Measurements from ENCODE around the gene CFAP69. TPM values are rescaled to one million over a fixed set of nuclear protein-coding genes. Genes with fewer than 3 reads are reported as not detected.
"Not testable (repeated sequence)": the region's sequence is repeated elsewhere in the genome, so short reads cannot be mapped to it uniquely, and the experiment has no call there.

CFAP69 gene
- total RNA-seq, 1 donor from 2014 or later = 0.34 TPM

- no peak for DNase-seq (ENCODE audit: low spot score)
- Mint-ChIP-seq H3K4me1 (ENCODE audit: low read depth) (no peaks in the 10 kb centered on the region), H3K9me3 (no peaks in the 10 kb centered on the region), H3K4me3 (ENCODE audit: low read depth) (no peak overlapping the region), H3K36me3 (ENCODE audit: low read depth) (no peaks in the 10 kb centered on the region), H3K27ac (no peak overlapping the region), H3K27me3 (ENCODE audit: low read depth) (peaks cover 19% of the 10 kb centered on the region)
- intact Hi-C loops (cut with micrococcal nuclease) = no loop called here
These were observed 64.9 kb downstream of the CFAP69 start for GRCh38 chr7:90309872-90310271.

DNA sequence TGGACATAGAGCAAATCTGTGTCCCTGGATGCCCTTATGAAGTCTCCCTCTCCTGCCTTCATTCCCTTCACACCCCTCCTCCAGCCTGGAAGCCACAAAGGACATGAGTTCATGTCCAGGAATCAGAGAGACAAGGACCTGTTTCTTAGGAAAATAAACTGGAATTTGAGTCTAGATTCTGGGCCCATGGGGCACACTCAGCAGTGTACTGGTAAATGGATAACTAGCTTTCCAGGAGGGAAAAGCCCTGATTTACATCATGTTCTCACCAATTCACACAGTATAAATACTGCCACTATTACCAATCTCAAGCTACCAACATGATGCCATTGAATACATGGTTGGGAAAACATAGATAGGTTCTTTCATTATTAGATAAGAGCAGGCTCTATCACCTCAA lies 66.2 kb downstream of the CFAP69 start:
- Mint-ChIP-seq H3K4me3 (ENCODE audit: low read depth) (no peak overlapping the region), H3K9me3 (no peaks in the 10 kb centered on the region), H3K4me1 (ENCODE audit: low read depth) (no peaks in the 10 kb centered on the region), H3K27me3 (ENCODE audit: low read depth) (peaks cover 22% of the 10 kb centered on the region), H3K27ac (no peak overlapping the region), H3K36me3 (ENCODE audit: low read depth) (no peaks in the 10 kb centered on the region)
- intact Hi-C loops (cut with micrococcal nuclease) = no loop called here
- DNase-seq (ENCODE audit: low spot score) = no peak

- Mint-ChIP-seq H3K9me3 (no peaks in the 10 kb centered on the region), H3K4me3 (ENCODE audit: low read depth) (no peak overlapping the region), H3K27me3 (ENCODE audit: low read depth) (peaks cover 30% of the 10 kb centered on the region), H3K27ac (no peak overlapping the region), H3K4me1 (ENCODE audit: low read depth) (no peaks in the 10 kb centered on the region), H3K36me3 (ENCODE audit: low read depth) (no peaks in the 10 kb centered on the region)
- DNase-seq (ENCODE audit: low spot score) = no peak
- intact Hi-C loops (cut with micrococcal nuclease) = loop anchor here (2.0 kb wide), 1 partner anchor 114 kb away; no protein-coding TSS in a partner anchor
These were observed 67.8 kb downstream of the CFAP69 start for GRCh38 chr7:90312745-90313144.

GRCh38 chr7:90313907-90314306 lies 68.9 kb downstream of the CFAP69 start:
- Mint-ChIP-seq H3K4me3 (ENCODE audit: low read depth) (no peak overlapping the region), H3K4me1 (ENCODE audit: low read depth) (no peaks in the 10 kb centered on the region), H3K27me3 (ENCODE audit: low read depth) (peaks cover 29% of the 10 kb centered on the region), H3K9me3 (no peaks in the 10 kb centered on the region), H3K27ac (no peak overlapping the region), H3K36me3 (ENCODE audit: low read depth) (no peaks in the 10 kb centered on the region)
- no peak for DNase-seq (ENCODE audit: low spot score)
- intact Hi-C loops (cut with micrococcal nuclease) = loop anchor here (2.0 kb wide), 1 partner anchor 113 kb away; no protein-coding TSS in a partner anchor

GRCh38 chr7:90320014-90320413 lies 75.0 kb downstream of the CFAP69 start:
- no peak overlapping the region for H3K4me3 Mint-ChIP-seq (ENCODE audit: low read depth)
- peaks cover 55% of the 10 kb centered on the region for H3K27me3 Mint-ChIP-seq (ENCODE audit: low read depth)

DNA sequence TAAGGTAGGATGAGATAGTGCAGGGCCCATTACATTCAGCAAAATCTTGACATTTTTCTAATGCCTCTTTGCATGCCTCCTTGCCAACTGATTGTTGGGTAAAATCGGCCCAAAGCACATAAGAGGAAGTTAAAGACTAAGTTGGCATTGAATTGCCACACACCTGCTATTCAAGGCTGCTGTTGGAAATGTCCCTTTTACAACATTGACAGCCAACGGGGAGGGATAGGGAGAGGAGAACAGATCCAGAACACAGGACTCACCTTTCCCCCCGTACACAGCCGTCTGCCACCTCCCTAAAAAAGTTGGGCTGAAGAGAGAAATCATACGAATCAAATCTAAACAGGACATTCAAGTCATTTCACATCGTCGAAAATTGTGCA lies 75.4 kb downstream of the CFAP69 start:
- intact Hi-C loops (cut with micrococcal nuclease) = no loop called here
- H3K27me3 Mint-ChIP-seq (ENCODE audit: low read depth) = peaks cover 52% of the 10 kb centered on the region
- no peaks in the 10 kb centered on the region for H3K36me3 Mint-ChIP-seq (ENCODE audit: low read depth)
- no peaks in the 10 kb centered on the region for H3K9me3 Mint-ChIP-seq
- no peak for DNase-seq (ENCODE audit: low spot score)
- H3K4me1 Mint-ChIP-seq (ENCODE audit: low read depth) = peaks cover 3% of the 10 kb centered on the region
- H3K27ac Mint-ChIP-seq = no peak overlapping the region
- peak overlapping the region; percentile 49 for H3K4me3 Mint-ChIP-seq (ENCODE audit: low read depth)

More at GRCh38 chr7:90320014-90320413, 75.0 kb downstream of the CFAP69 start:
- no peak for DNase-seq (ENCODE audit: low spot score)
- peaks cover 3% of the 10 kb centered on the region for H3K4me1 Mint-ChIP-seq (ENCODE audit: low read depth)
- H3K36me3 Mint-ChIP-seq (ENCODE audit: low read depth) = no peaks in the 10 kb centered on the region
- H3K9me3 Mint-ChIP-seq = no peaks in the 10 kb centered on the region
- intact Hi-C loops (cut with micrococcal nuclease) = no loop called here
- no peak overlapping the region for H3K27ac Mint-ChIP-seq

DNA sequence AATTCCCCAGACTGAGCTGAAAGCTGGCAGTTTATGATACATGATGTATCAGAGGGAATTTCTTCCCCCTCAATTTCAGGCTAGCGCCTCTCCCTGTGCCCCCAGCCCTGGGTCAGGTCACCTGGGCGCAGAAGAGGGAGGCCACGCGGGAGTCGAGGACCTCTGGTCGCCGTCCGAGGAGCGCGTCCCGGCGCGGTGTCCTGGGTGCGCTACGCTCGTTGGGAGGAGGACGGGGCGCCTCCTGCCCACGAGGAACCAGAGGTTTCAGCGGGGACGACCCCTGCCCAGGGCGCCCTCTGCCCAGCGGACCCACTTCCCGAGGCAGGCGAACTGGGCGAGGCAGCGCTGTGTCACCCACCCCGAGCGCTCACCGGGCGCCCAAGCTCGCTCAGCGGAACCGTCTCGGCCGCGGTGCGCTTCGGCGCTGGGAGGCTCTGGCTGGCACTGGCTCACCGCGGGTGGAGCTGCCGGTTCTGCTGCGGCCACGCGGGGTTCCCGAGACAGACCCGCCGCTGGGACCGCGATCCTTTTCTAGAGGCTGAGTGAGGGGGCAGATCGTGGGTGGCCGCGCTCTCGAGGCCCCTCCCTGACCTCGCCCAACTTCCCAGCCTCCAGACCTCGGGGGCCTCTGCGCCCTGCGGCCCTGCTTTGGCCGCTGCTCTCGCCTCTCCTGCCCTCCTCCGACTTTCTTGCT lies 76.0 kb downstream of the CFAP69 start, which contains the start of gene FAM237B:
Gene FAM237B, minus strand, starts transcription at position 504 of the 694 bp plus-strand sequence. CDS start 1,556 bp downstream, outside the sequence.
- Mint-ChIP-seq H3K27ac (no peak within 1 kb of the TSS), H3K4me1 (ENCODE audit: low read depth) (peaks cover 3% of the 10 kb centered on the region), H3K27me3 (ENCODE audit: low read depth) (peaks cover 54% of the 10 kb centered on the region), H3K9me3 (no peaks in the 10 kb centered on the region), H3K36me3 (ENCODE audit: low read depth) (no peaks in the 10 kb centered on the region), H3K4me3 (ENCODE audit: low read depth) (peak within 1 kb of the TSS; percentile 49)
- intact Hi-C loops (cut with micrococcal nuclease) = no loop called here
- DNase-seq (ENCODE audit: low spot score) = no peak

DNA sequence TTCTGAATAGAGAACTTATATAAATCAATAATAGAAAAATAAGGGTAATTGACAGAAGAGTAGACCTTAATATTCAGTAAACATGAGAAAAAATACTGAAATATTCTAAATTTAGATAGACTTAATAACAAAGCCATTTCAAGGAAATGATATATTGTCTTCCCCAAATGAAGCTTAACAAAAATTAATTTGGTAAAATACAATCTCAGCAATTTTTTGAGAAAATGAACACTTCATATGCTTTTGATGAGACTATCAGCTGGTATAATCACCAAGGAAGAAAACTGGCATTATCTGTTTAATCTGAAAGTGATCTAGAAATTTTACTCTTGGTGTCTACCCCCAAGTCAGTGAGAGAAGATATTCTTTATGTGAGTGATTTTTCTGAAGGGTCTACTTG lies 77.9 kb downstream of the CFAP69 start:
- Mint-ChIP-seq H3K4me1 (ENCODE audit: low read depth) (peaks cover 3% of the 10 kb centered on the region), H3K9me3 (no peaks in the 10 kb centered on the region), H3K36me3 (ENCODE audit: low read depth) (no peaks in the 10 kb centered on the region), H3K27ac (no peak overlapping the region), H3K27me3 (ENCODE audit: low read depth) (peaks cover 50% of the 10 kb centered on the region), H3K4me3 (ENCODE audit: low read depth) (no peak overlapping the region)
- DNase-seq (ENCODE audit: low spot score) = no peak
- intact Hi-C loops (cut with micrococcal nuclease) = no loop called here

- Mint-ChIP-seq H3K27me3 (ENCODE audit: low read depth) (peaks cover 25% of the 10 kb centered on the region), H3K9me3 (no peaks in the 10 kb centered on the region), H3K4me3 (ENCODE audit: low read depth) (no peak overlapping the region), H3K27ac (no peak overlapping the region), H3K36me3 (ENCODE audit: low read depth) (no peaks in the 10 kb centered on the region), H3K4me1 (ENCODE audit: low read depth) (no peaks in the 10 kb centered on the region)
- intact Hi-C loops (cut with micrococcal nuclease) = no loop called here
- DNase-seq (ENCODE audit: low spot score) = no peak
These were observed 81.5 kb downstream of the CFAP69 start for GRCh38 chr7:90326500-90326899.

- intact Hi-C loops (cut with micrococcal nuclease) = no loop called here
- Mint-ChIP-seq H3K4me3 (ENCODE audit: low read depth) (no peak overlapping the region), H3K36me3 (ENCODE audit: low read depth) (no peaks in the 10 kb centered on the region), H3K27me3 (ENCODE audit: low read depth) (peaks cover 8% of the 10 kb centered on the region), H3K9me3 (no peaks in the 10 kb centered on the region), H3K4me1 (ENCODE audit: low read depth) (peaks cover 3% of the 10 kb centered on the region), H3K27ac (no peak overlapping the region)
- DNase-seq (ENCODE audit: low spot score) = no peak
These were observed 89.3 kb downstream of the CFAP69 start for GRCh38 chr7:90334193-90334843.

DNA sequence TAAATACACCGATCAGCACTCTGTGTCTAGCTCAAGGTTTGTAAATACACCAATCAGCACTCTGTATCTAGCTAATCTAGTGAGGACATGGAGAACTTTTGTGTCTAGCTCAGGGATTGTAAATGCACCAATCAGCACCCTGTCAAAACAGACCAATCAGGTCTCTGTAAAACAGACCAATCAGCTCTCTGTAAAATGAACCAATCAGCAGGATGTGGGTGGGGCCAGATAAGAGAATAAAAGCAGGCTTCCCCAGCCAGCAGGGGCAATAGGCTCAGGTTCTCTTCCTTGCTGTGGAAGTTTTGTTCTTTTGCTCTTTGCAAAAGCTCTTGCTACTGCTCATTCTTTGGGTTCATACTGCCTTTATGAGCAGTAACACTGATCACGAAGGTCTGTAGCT lies 90.0 kb downstream of the CFAP69 start:
- DNase-seq (ENCODE audit: low spot score); H3K27ac Mint-ChIP-seq; intact Hi-C loops (cut with micrococcal nuclease); H3K36me3 Mint-ChIP-seq (ENCODE audit: low read depth); H3K4me3 Mint-ChIP-seq (ENCODE audit: low read depth); H3K4me1 Mint-ChIP-seq (ENCODE audit: low read depth); H3K27me3 Mint-ChIP-seq (ENCODE audit: low read depth); H3K9me3 Mint-ChIP-seq: not testable (repeated sequence)

DNA sequence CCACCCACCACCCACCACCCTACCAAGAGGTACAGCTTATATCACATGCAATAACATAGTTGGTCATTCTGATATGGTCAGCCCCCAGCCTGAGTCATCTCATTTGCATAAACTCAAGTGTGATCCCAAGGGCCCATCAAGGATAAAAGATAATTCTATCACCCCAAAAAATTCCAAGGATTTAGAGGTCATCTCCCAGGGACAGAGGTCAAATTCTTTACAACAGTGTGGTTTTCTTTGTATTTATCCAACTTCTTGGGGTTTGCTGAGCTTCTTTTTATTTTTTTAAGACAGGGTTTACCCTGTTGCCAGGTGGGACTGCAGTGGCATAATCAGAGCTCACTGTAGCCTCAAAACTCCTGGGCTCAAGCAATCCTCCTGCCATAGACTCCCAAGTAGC lies 92.1 kb downstream of the CFAP69 start:
- Mint-ChIP-seq H3K27ac (no peak overlapping the region), H3K27me3 (ENCODE audit: low read depth) (peaks cover 6% of the 10 kb centered on the region), H3K4me1 (ENCODE audit: low read depth) (peaks cover 3% of the 10 kb centered on the region), H3K36me3 (ENCODE audit: low read depth) (no peaks in the 10 kb centered on the region), H3K9me3 (no peaks in the 10 kb centered on the region), H3K4me3 (ENCODE audit: low read depth) (no peak overlapping the region)
- no peak for DNase-seq (ENCODE audit: low spot score)
- intact Hi-C loops (cut with micrococcal nuclease) = no loop called here

DNA sequence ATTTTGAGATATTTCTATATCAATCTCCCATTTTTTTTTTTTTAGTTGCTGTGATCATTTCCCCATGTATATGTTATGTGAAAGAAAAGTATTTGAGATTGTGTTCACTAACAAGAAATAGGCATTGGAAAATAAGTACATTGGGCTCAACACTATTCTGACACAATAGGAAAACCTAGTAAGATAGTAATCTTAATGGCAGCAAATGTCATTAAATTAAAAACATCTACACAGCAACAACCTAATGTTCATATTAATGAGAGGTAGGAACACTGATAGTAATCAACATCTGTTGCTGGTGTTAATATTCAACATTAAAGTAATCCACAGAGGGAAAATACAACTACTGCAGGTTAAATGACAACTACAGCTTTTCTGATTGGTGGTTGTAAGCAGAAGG lies 100.0 kb downstream of the CFAP69 start:
- H3K4me1 Mint-ChIP-seq (ENCODE audit: low read depth) = peaks cover 31% of the 10 kb centered on the region
- H3K27ac Mint-ChIP-seq = peak overlapping the region; percentile 95
- no peaks in the 10 kb centered on the region for H3K9me3 Mint-ChIP-seq
- intact Hi-C loops (cut with micrococcal nuclease) = loop anchor here (5.0 kb wide), 1 partner anchor 252 kb away; the partner anchor contains the start of gene CDK14
- no peaks in the 10 kb centered on the region for H3K27me3 Mint-ChIP-seq (ENCODE audit: low read depth)
- no peak for DNase-seq (ENCODE audit: low spot score)
- peaks cover 22% of the 10 kb centered on the region for H3K36me3 Mint-ChIP-seq (ENCODE audit: low read depth)
- H3K4me3 Mint-ChIP-seq (ENCODE audit: low read depth) = peak overlapping the region; percentile 90
